Psoas muscle (tissue), 8 donors: ENCODE data around the gene FRMD8. TPM values are rescaled to one million over a fixed set of nuclear protein-coding genes. Genes with fewer than 3 reads are reported as not detected.

Source experiments
- ATAC-seq, 4 donors: fragments of 200-7000 bp; cut with Tn5 transposase; one replicate each; pipeline ENCODE4 v1.9.1; 2020; ENCODE audit warnings: moderate library complexity in 3 of 4, mild to moderate bottlenecking in 2 of 4
- DNase-seq, 2 donors: peaks; one replicate each; pipeline ENCODE4 v3.0.0-alpha.2; 2020
- H3K27ac ChIP-seq: fragments of 200-600 bp; one replicate; pipeline ENCODE4 v1.8.0; 2022
- H3K27me3 ChIP-seq, 3 donors: fragments of 200-600 bp in 1 of 3; one replicate each; pipeline versions ENCODE4 v1.6.1 to v1.8.0; 2013 to 2022; ENCODE audit warnings: low read length in 2 of 3, mild to moderate bottlenecking in 2 of 3, moderate library complexity in 1 of 3; ENCODE audit not compliant: insufficient read depth in 3 of 3
- H3K36me3 ChIP-seq, 2 donors: fragments of 200-600 bp in 1 of 2; one replicate each; pipeline versions ENCODE4 v1.6.1 to v1.8.0; 2013 to 2022; ENCODE audit warnings: low read depth in 1 of 2, mild to moderate bottlenecking in 1 of 2, moderate library complexity in 1 of 2; ENCODE audit not compliant: insufficient read depth in 1 of 2
- H3K4me1 ChIP-seq: fragments of 200-600 bp; one replicate; pipeline ENCODE4 v1.8.0; 2022
- H3K4me3 ChIP-seq: fragments of 200-600 bp; one replicate; pipeline ENCODE4 v1.8.0; 2022; ENCODE audit warnings: mild to moderate bottlenecking
- H3K9me3 ChIP-seq: fragments of 200-600 bp; one replicate; pipeline ENCODE4 v1.8.0; 2022
- CTCF ChIP-seq: fragments of 200-600 bp; IDR thresholded peaks from one replicate; pipeline ENCODE4 v1.8.0; 2022; ENCODE audit warnings: antibody characterized with exemption
- WGBS, 3 donors: extraction: QIAGEN DNeasy Blood & Tissue Kit; methylation state at CpG; one replicate each; pipeline versions ENCODE4 v1.1.6 to v1.1.7; 2013; 5-methylcytosine and 5-hydroxymethylcytosine counted together
- intact Hi-C, 2 donors: fragments of 100-400 bp; cut with DNase I; formaldehyde crosslinking; loops; one replicate each; pipeline versions ENCODE4 v1.11.0 to v1.14.2; 2022
- polyA plus RNA-seq, 3 donors: library from polyadenylated mRNA; stranded (reverse); fragments of 200-250 nt; gene quantifications; one replicate each; pipeline ENCODE4 v1.2.3, GENCODE V29; 2013
- total RNA-seq, 4 donors: library from RNA; stranded (reverse); fragmentation: NEBNext Ultra II Directional in 2 of 4; extraction: Animal tissue kit (Norgen Biotek cat#: 25700) in 2 of 4; gene quantifications; one replicate each; pipeline versions ENCODE4 v1.2.1 to v1.2.4, GENCODE V29; 2021 to 2023
- donor health status: healthy with polysubstance abuse.
- donor health status: DM: no; HTN: no; CAD: no; lungs with moderate emphysema.
- donor health status: Bipolar disorder and iron deficiency.
- donor health status: healthy.
- donor health status: DM: yes; HTN: yes; CAD: no.
- donor health status: DM: no; HTN: no; CAD: no.
- donor health status: DM: no; HTN: no; CAD: no.
- donor health status: DM: yes; HTN: yes; CAD: no.

Gene FRMD8
- total and polyA plus RNA-seq, 7 donors = 7.4 to 27.7 (median 12.9) TPM

GRCh38 chr11:65351511-65351910 is 34.9 kb upstream of the FRMD8 start:
- DNase-seq (no peak), ATAC-seq (no peak)
- no peak for TF ChIP-seq CTCF
- Histone ChIP-seq H3K27ac (no peak overlapping the region), H3K4me1 (peaks cover 25% of the 10 kb centered on the region), H3K27me3 (no peaks in the 10 kb centered on the region), H3K4me3 (no peak overlapping the region), H3K9me3 (no peaks in the 10 kb centered on the region), H3K36me3 (peaks cover 4 to 68% of the 10 kb centered on the region in 2 donors)
- intact Hi-C loops = no loop called here
- 91 to 93% (median 93%) methylated on average over 2 of the region's 2 CpGs for WGBS, 3 donors

- DNase-seq (no peak), ATAC-seq (no peak)
- H3K36me3 ChIP-seq = peaks cover 4 to 55% of the 10 kb centered on the region in 2 donors
- H3K4me3 ChIP-seq = no peak overlapping the region
- 80 to 90% (median 81%) methylated on average over 3 of the region's 3 CpGs for WGBS, 3 donors
- H3K9me3 ChIP-seq = no peaks in the 10 kb centered on the region
- peaks cover 31% of the 10 kb centered on the region for H3K4me1 ChIP-seq
- TF ChIP-seq CTCF = no peak
- H3K27ac ChIP-seq = no peak overlapping the region
- intact Hi-C loops = no loop called here
- H3K27me3 ChIP-seq = no peaks in the 10 kb centered on the region
Observed at GRCh38 chr11:65352783-65353182, 33.7 kb upstream of the FRMD8 start.

- TF ChIP-seq CTCF = no peak
- intact Hi-C loops = no loop called here
- Histone ChIP-seq H3K36me3 (peaks cover 4 to 49% of the 10 kb centered on the region in 2 donors), H3K9me3 (no peaks in the 10 kb centered on the region), H3K4me1 (peaks cover 31% of the 10 kb centered on the region), H3K4me3 (peak overlapping the region; percentile 77), H3K27me3 (no peaks in the 10 kb centered on the region), H3K27ac (no peak overlapping the region)
- no peak for DNase-seq
- no peak for ATAC-seq
- 80 to 83% (median 82%) methylated on average over 7 of the region's 7 CpGs for WGBS, 3 donors
Observed at GRCh38 chr11:65353376-65353775, 33.1 kb upstream of the FRMD8 start.

GRCh38 chr11:65353900-65354264 is 32.6 kb upstream of the FRMD8 start:
- intact Hi-C loops = no loop called here
- TF ChIP-seq CTCF = no peak
- Histone ChIP-seq H3K4me1 (peaks cover 31% of the 10 kb centered on the region), H3K27ac (peak overlapping the region; percentile 62), H3K9me3 (no peaks in the 10 kb centered on the region), H3K36me3 (peaks cover 4 to 44% of the 10 kb centered on the region in 2 donors), H3K4me3 (peak overlapping the region; percentile 77), H3K27me3 (no peaks in the 10 kb centered on the region)
- 8 to 14% (median 9%) methylated on average over 16 of the region's 16 CpGs for WGBS, 3 donors
- peak in 1 of 4 donors; percentile 30 for ATAC-seq
- DNase-seq = no peak
